SU-DHL-6 (cell line): Measurements from ENCODE around the gene RCC2.

Experiments used
- H2AFZ ChIP-seq: fragments of 200-600 bp; sonication (generic); 2 replicates; pipeline ENCODE4 v1.6.1; 2014; ENCODE audit warnings: low read depth, mild to moderate bottlenecking, moderate library complexity, mixed read lengths, antibody characterized with exemption, low read length; ENCODE audit not compliant: severe bottlenecking
- H3F3A ChIP-seq: fragments of 200-600 bp; shearing (Covaris generic); 2 replicates; pipeline ENCODE4 v1.6.0; 2016; ENCODE audit warnings: antibody characterized with exemption, mild to moderate bottlenecking; ENCODE audit not compliant: insufficient read depth
- H3K27ac ChIP-seq: fragments of 200-600 bp; sonication (generic); 2 replicates; pipeline ENCODE4 v1.5.1; 2016; ENCODE audit warnings: low read depth, mild to moderate bottlenecking, low read length, moderate library complexity, mixed read lengths
- H3K27me3 ChIP-seq: fragments of 200-600 bp; sonication (generic), shearing (Covaris generic); 2 replicates; pipeline ENCODE4 v1.6.0; 2014; ENCODE audit warnings: mild to moderate bottlenecking, low read length
- H3K36me3 ChIP-seq: fragments of 200-600 bp; sonication (generic); 2 replicates; pipeline ENCODE4 v1.6.1; 2014; ENCODE audit warnings: mild to moderate bottlenecking, low read length, mixed read lengths
- H3K4me2 ChIP-seq: fragments of 300-600, 200-600 bp; shearing (Covaris generic), sonication (generic); 2 replicates; pipeline ENCODE4 v1.6.0; 2014; ENCODE audit warnings: low read length, low read depth, mild to moderate bottlenecking; ENCODE audit not compliant: poor library complexity, severe bottlenecking
- H3K4me3 ChIP-seq: fragments of 200-600 bp; sonication (generic); 2 replicates; pipeline ENCODE4 v1.5.1; 2014; ENCODE audit warnings: antibody characterized with exemption, low read length, mild to moderate bottlenecking, mixed read lengths; ENCODE audit not compliant: insufficient read depth, poor library complexity, severe bottlenecking
- H3K79me2 ChIP-seq: fragments of 200-600 bp; sonication (generic); 2 replicates; pipeline ENCODE4 v1.6.1; 2014; ENCODE audit warnings: mild to moderate bottlenecking, low read length, moderate library complexity; ENCODE audit not compliant: insufficient read depth
- H3K9ac ChIP-seq: fragments of 200-600 bp; sonication (generic); 2 replicates; pipeline ENCODE4 v1.7.0; 2014; ENCODE audit warnings: mild to moderate bottlenecking, low read length
- H3K9me2 ChIP-seq: fragments of 200-600 bp; sonication (generic); replicated peaks from 2 replicates; pipeline ENCODE4 v1.6.1; 2014; ENCODE audit warnings: low read length; ENCODE audit not compliant: insufficient read depth
- H3K9me3 ChIP-seq: fragments of 200-600 bp; sonication (generic); 2 replicates; pipeline ENCODE4 v1.6.1; 2014; ENCODE audit warnings: low read length, mixed read lengths; ENCODE audit not compliant: insufficient read depth
- H4K20me1 ChIP-seq: fragments of 200-600 bp; sonication (generic); 2 replicates; pipeline ENCODE4 v1.6.1; 2014; ENCODE audit warnings: low read depth, mild to moderate bottlenecking, antibody characterized with exemption, low read length, moderate library complexity, mixed read lengths
- EZH2phosphoT487 ChIP-seq: fragments of 200-600 bp; sonication (generic), shearing (Covaris generic); conservative IDR thresholded peaks from 2 replicates; pipeline ENCODE4 v1.6.1; 2018; ENCODE audit warnings: mild to moderate bottlenecking, antibody characterized with exemption, low read length, moderate library complexity, mixed read lengths
- TF ChIP-seq, protein P1 (sequence below): fragments of 200-600 bp; sonication (generic); IDR thresholded peaks from one replicate; pipeline ENCODE4 v1.5.1; 2017; ENCODE audit warnings: antibody characterized with exemption, mild to moderate bottlenecking, low read length, moderate library complexity; ENCODE audit not compliant: insufficient read depth, poor library complexity, severe bottlenecking

Gene RCC2

DNA sequence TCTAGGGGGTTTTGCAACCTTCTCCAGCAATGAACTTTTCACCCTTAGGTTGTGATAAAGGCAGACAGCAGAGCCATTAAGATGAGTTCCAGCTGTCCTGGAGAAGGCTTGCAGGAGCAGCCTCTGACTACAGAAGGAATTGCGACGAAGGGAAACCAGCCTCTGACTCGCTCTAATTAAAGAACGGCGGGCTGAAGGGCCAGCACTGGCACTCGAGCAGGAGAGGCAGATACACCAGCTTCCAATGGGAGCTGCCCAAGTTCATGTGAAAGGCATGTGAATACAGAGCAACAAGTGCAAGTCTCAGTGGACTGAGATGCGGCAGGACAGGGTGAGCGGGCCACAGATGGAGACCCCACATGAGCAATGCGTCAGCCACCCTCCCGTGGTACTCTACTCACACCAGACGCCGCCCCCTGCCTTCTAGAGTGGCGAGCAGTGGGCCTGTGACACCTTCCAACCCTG, 15.7 kb downstream of the RCC2 start:
- peaks cover 36% of the 10 kb centered on the region; the same call in 1 of the 2 replicates for H4K20me1 ChIP-seq
- no peak overlapping the region for H3K9ac ChIP-seq
- H3K27me3 ChIP-seq, result no peaks in the 10 kb centered on the region
- no peaks in the 10 kb centered on the region for H3K9me3 ChIP-seq
- no peaks in the 10 kb centered on the region for H3K9me2 ChIP-seq
- no peak overlapping the region for H2AFZ ChIP-seq
- no peak overlapping the region for H3K27ac ChIP-seq
- no peak overlapping the region for H3K4me3 ChIP-seq
- no peak overlapping the region for H3K4me2 ChIP-seq
- TF ChIP-seq, protein P1, sequence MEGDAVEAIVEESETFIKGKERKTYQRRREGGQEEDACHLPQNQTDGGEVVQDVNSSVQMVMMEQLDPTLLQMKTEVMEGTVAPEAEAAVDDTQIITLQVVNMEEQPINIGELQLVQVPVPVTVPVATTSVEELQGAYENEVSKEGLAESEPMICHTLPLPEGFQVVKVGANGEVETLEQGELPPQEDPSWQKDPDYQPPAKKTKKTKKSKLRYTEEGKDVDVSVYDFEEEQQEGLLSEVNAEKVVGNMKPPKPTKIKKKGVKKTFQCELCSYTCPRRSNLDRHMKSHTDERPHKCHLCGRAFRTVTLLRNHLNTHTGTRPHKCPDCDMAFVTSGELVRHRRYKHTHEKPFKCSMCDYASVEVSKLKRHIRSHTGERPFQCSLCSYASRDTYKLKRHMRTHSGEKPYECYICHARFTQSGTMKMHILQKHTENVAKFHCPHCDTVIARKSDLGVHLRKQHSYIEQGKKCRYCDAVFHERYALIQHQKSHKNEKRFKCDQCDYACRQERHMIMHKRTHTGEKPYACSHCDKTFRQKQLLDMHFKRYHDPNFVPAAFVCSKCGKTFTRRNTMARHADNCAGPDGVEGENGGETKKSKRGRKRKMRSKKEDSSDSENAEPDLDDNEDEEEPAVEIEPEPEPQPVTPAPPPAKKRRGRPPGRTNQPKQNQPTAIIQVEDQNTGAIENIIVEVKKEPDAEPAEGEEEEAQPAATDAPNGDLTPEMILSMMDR, result no peak
- no peak for TF ChIP-seq EZH2phosphoT487
- peaks cover 20% of the 10 kb centered on the region; the same call in 1 of the 2 replicates for H3F3A ChIP-seq
- H3K36me3 ChIP-seq, result peaks cover 28% of the 10 kb centered on the region
- peaks cover 29% of the 10 kb centered on the region for H3K79me2 ChIP-seq

DNA sequence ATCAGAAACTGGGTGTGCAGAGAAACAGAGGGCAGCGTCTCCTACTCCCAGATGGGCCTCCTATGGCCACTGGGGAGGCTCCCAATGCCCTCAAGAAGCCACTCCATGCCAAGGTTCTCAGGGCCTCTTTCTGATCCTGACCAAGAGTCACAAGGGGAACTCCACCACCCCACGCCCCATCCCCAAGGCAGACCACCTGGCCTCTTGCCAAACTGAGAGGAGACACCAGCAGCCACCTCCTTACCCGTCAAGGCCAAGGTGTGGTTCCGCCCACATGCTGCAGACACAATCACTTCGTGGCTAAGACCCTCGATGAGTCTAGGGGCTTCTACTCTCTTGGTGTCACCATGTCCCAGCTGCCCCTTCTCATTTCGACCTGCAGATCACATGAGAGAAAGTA, 17.0 kb downstream of the RCC2 start:
- Histone ChIP-seq H3K27me3 (no peaks in the 10 kb centered on the region), H3K9ac (no peak overlapping the region), H4K20me1 (peaks cover 28% of the 10 kb centered on the region; the same call in 1 of the 2 replicates), H3K79me2 (peaks cover 18% of the 10 kb centered on the region), H3K9me2 (no peaks in the 10 kb centered on the region), H3K4me3 (no peak overlapping the region), H3K9me3 (no peaks in the 10 kb centered on the region), H3K4me2 (no peak overlapping the region), H3K27ac (no peak overlapping the region), H2AFZ (no peak overlapping the region), H3F3A (peaks cover 20% of the 10 kb centered on the region; the same call in 1 of the 2 replicates), H3K36me3 (peaks cover 30% of the 10 kb centered on the region)
- TF ChIP-seq EZH2phosphoT487, result no peak
- TF ChIP-seq, protein P1, result no peak

DNA sequence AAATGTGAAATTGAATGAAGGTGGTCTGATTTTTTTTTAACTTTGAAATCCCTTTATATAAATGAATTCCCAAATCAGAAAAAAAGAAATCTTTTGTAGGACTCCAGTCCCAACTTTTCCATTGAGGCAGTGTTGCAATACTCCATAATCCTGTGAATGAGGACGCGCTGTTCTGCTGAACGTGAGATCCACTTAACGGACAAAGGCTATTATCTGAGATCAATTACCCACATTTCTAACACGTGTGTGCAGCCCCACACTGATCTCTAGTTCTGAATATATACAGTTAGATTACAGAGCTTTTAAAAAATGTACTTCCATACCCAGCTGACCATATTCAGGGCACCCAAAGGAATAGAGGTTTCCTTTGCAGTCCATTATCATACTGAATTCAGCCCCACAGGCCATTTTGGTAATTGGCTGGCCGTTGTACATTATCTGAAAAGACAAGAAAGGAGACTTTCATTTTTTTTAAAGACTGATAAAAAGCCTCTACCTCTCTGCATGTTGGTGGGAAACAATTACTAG, 19.0 kb downstream of the RCC2 start:
- peaks cover 34% of the 10 kb centered on the region for H3K36me3 ChIP-seq

More for the DNA sequence above, 19.0 kb downstream of the RCC2 start:
- H3K27ac ChIP-seq, result no peak overlapping the region
- H3K79me2 ChIP-seq, result peaks cover 6% of the 10 kb centered on the region; the same call in 1 of the 2 replicates
- H4K20me1 ChIP-seq, result peaks cover 24% of the 10 kb centered on the region; the same call in 1 of the 2 replicates
- no peak overlapping the region for H3K9ac ChIP-seq
- peaks cover 20% of the 10 kb centered on the region; the same call in 1 of the 2 replicates for H3F3A ChIP-seq
- no peak overlapping the region for H3K4me2 ChIP-seq
- TF ChIP-seq EZH2phosphoT487, result no peak
- TF ChIP-seq, protein P1, result no peak
- no peak overlapping the region for H3K4me3 ChIP-seq
- H3K9me2 ChIP-seq, result no peaks in the 10 kb centered on the region
- H3K9me3 ChIP-seq, result no peaks in the 10 kb centered on the region
- H3K27me3 ChIP-seq, result no peaks in the 10 kb centered on the region
- H2AFZ ChIP-seq, result no peak overlapping the region
